ENCODE results near the gene PPP1R18.
A peak's percentile ranks its signal among the peaks of the same experiment; 100 is the strongest.

Gene PPP1R18

GRCh38 chr6:30690403-30691207 lies 4.2 kb upstream of the PPP1R18 start, which contains the start of gene NRM:
TSS of gene NRM (minus strand) at chr6:30690984. CDS start at chr6:30690974, 10 bp downstream.
- peak; percentile 87 for DNase-seq (ENCODE audit: low spot score)
- in situ Hi-C loops (cut with MboI; ENCODE audit: low pct_unique_long_range_greater_than_20kb, low sequenced_read_pairs, unreplicated experiment): no loop called here

GRCh38 chr6:30689985-30690384 lies 3.5 kb upstream of the PPP1R18 start:
- in situ Hi-C loops (cut with MboI; ENCODE audit: low pct_unique_long_range_greater_than_20kb, low sequenced_read_pairs, unreplicated experiment): no loop called here
- DNase-seq (ENCODE audit: low spot score): no peak
- no peak for TF ChIP-seq CTCF (IDR thresholded peaks at IDR 0.05; ENCODE audit: extremely low read depth, insufficient read depth, missing control alignments)

More at GRCh38 chr6:30690403-30691207, 4.2 kb upstream of the PPP1R18 start, which contains the start of gene NRM:
- TF ChIP-seq CTCF (IDR thresholded peaks at IDR 0.05; ENCODE audit: extremely low read depth, insufficient read depth, missing control alignments): no peak

GRCh38 chr6:30689022-30689865 lies 2.8 kb upstream of the PPP1R18 start:
- no peak for DNase-seq (ENCODE audit: low spot score)
- in situ Hi-C loops (cut with MboI; ENCODE audit: low pct_unique_long_range_greater_than_20kb, low sequenced_read_pairs, unreplicated experiment): no loop called here
- TF ChIP-seq CTCF (IDR thresholded peaks at IDR 0.05; ENCODE audit: extremely low read depth, insufficient read depth, missing control alignments): no peak

- TF ChIP-seq CTCF (IDR thresholded peaks at IDR 0.05; ENCODE audit: extremely low read depth, insufficient read depth, missing control alignments): peak; percentile 33
- in situ Hi-C loops (cut with MboI; ENCODE audit: low pct_unique_long_range_greater_than_20kb, low sequenced_read_pairs, unreplicated experiment): no loop called here
- DNase-seq (ENCODE audit: low spot score): no peak
These were observed 2.1 kb upstream of the PPP1R18 start for GRCh38 chr6:30688569-30688968.

GRCh38 chr6:30687659-30688431 lies 1.4 kb upstream of the PPP1R18 start:
- no peak for TF ChIP-seq CTCF (IDR thresholded peaks at IDR 0.05; ENCODE audit: extremely low read depth, insufficient read depth, missing control alignments)
- DNase-seq (ENCODE audit: low spot score): no peak
- in situ Hi-C loops (cut with MboI; ENCODE audit: low pct_unique_long_range_greater_than_20kb, low sequenced_read_pairs, unreplicated experiment): no loop called here
